Fibroblast of lung (primary cell): ENCODE data around the gene ANGPTL2. TPM values are rescaled to one million over a fixed set of nuclear protein-coding genes. Genes with fewer than 3 reads are reported as not detected.

Experiments
- DNase-seq, 2 donors: peaks; one replicate each; pipeline versions ENCODE4 v3.0.0 to v3.0.0-alpha.2; 2010; ENCODE audit warnings: low read depth in 2 of 2
- H2AFZ ChIP-seq: 2 replicates; pipeline ENCODE4 v1.5.1; 2012; ENCODE audit warnings: low read length, control low read depth, inconsistent platforms
- H3K27ac ChIP-seq: 2 replicates; pipeline ENCODE4 v1.5.1; 2011; ENCODE audit warnings: low read length, control low read depth; ENCODE audit not compliant: insufficient read depth
- H3K27me3 ChIP-seq: 2 replicates; pipeline ENCODE4 v1.5.1; 2011; ENCODE audit warnings: mild to moderate bottlenecking, low read length; ENCODE audit not compliant: control insufficient read depth, insufficient read depth
- H3K36me3 ChIP-seq: 2 replicates; pipeline ENCODE4 v1.5.1; 2011; ENCODE audit warnings: low read length; ENCODE audit not compliant: control insufficient read depth, insufficient read depth
- H3K4me1 ChIP-seq: 2 replicates; pipeline ENCODE4 v1.5.1; 2011; ENCODE audit warnings: low read length; ENCODE audit not compliant: control insufficient read depth, insufficient read depth; ENCODE audit errors: extremely low read depth
- H3K4me2 ChIP-seq: 2 replicates; pipeline ENCODE4 v1.5.1; 2011; ENCODE audit warnings: low read length, control low read depth; ENCODE audit not compliant: insufficient read depth; ENCODE audit errors: extremely low read depth
- H3K4me3 ChIP-seq, 4 experiments: fragments of 200-600 bp in 1 of 4; sonication (generic) in 1 of 4; replicated peaks in 1 of 4; 2 replicates each; pipeline ENCODE4 v1.5.1; 2011 to 2016; ENCODE audit warnings: low read length in 4 of 4, low read depth in 3 of 4, mild to moderate bottlenecking in 3 of 4, control low read depth in 2 of 4, inconsistent platforms in 1 of 4, mixed read lengths in 1 of 4; ENCODE audit not compliant: insufficient read depth in 1 of 4; ENCODE audit errors: control extremely low read depth in 1 of 4
- H3K79me2 ChIP-seq: 2 replicates; pipeline ENCODE4 v1.5.1; 2012; ENCODE audit warnings: mild to moderate bottlenecking, low read length, inconsistent platforms; ENCODE audit not compliant: control insufficient read depth, insufficient read depth
- H3K9ac ChIP-seq: 2 replicates; pipeline ENCODE4 v1.5.1; 2011; ENCODE audit warnings: mild to moderate bottlenecking, low read length, control low read depth; ENCODE audit not compliant: insufficient read depth
- H3K9me3 ChIP-seq: 2 replicates; pipeline ENCODE4 v1.5.1; 2012; ENCODE audit warnings: low read depth, low read length; ENCODE audit not compliant: control insufficient read depth, insufficient read depth
- H4K20me1 ChIP-seq: 2 replicates; pipeline ENCODE4 v1.5.1; 2011; ENCODE audit warnings: low read length; ENCODE audit not compliant: control insufficient read depth, insufficient read depth; ENCODE audit errors: extremely low read depth
- CTCF ChIP-seq, 2 donors: IDR thresholded peaks in 1 of 2; conservative IDR thresholded peaks in 1 of 2; 1 replicate in 1 of 2; 2 replicates in 1 of 2; pipeline ENCODE4 v1.5.1; 2011 to 2012; ENCODE audit warnings: low read length in 2 of 2, control low read depth in 1 of 2, inconsistent platforms in 1 of 2, low read depth in 1 of 2, mild to moderate bottlenecking in 1 of 2
- EZH2 ChIP-seq: IDR thresholded peaks from 2 replicates; pipeline ENCODE4 v1.5.1; 2012; ENCODE audit warnings: low read length, control low read depth, mild to moderate bottlenecking; ENCODE audit errors: missing control alignments
- polyA plus RNA-seq, 2 donors: library from polyadenylated mRNA; depleted of rRNA in 1 of 2; stranded (reverse) in 1 of 2; unstranded in 1 of 2; fragments of >200 nt; gene quantifications; 2 replicates each; pipeline ENCODE4 v1.2.1, GENCODE V29; 2011 to 2012; ENCODE audit warnings: missing spikeins in 1 of 2
- total RNA-seq: library from RNA; depleted of rRNA; stranded (reverse); fragments of >200 nt; gene quantifications from 2 replicates; pipeline ENCODE4 v1.2.1, GENCODE V29; 2014

Gene ANGPTL2
- total and polyA plus RNA-seq, 2 donors (not counting 1 experiment from before 2014, with no cell fraction given) = 128 to 163 TPM

GRCh38 chr9:127102788-127103187 is 19.6 kb downstream of the ANGPTL2 start:
- H2AFZ ChIP-seq = no peak overlapping the region
- H3K36me3 ChIP-seq = peaks cover 17% of the 10 kb centered on the region
- no peak overlapping the region for H3K9ac ChIP-seq
- no peaks in the 10 kb centered on the region for H3K9me3 ChIP-seq
- no peak overlapping the region for H3K4me3 ChIP-seq
- TF ChIP-seq CTCF (conservative IDR thresholded peaks at IDR 0.05 in 1 of 2, IDR thresholded peaks at IDR 0.05 in 1 of 2; ENCODE audit: low read depth in 1 of 2, low read length in 2 of 2) (no peak), EZH2 (no peak)
- no peaks in the 10 kb centered on the region for H3K79me2 ChIP-seq
- H3K27ac ChIP-seq = no peak overlapping the region
- peaks cover 8% of the 10 kb centered on the region for H3K4me1 ChIP-seq
- no peaks in the 10 kb centered on the region for H3K27me3 ChIP-seq
- DNase-seq = no peak
- H3K4me2 ChIP-seq = no peak overlapping the region
- no peaks in the 10 kb centered on the region for H4K20me1 ChIP-seq

- Histone ChIP-seq H3K36me3 (peaks cover 12% of the 10 kb centered on the region), H3K27me3 (no peaks in the 10 kb centered on the region), H2AFZ (no peak overlapping the region), H4K20me1 (no peaks in the 10 kb centered on the region), H3K9me3 (no peaks in the 10 kb centered on the region), H3K9ac (no peak overlapping the region), H3K79me2 (no peaks in the 10 kb centered on the region), H3K4me3 (no peak overlapping the region), H3K4me1 (peaks cover 8% of the 10 kb centered on the region), H3K4me2 (no peak overlapping the region), H3K27ac (peak overlapping the region; percentile 5)
- DNase-seq = peak; percentile 53 to 63
- no peak for TF ChIP-seq CTCF (conservative IDR thresholded peaks at IDR 0.05 in 1 of 2, IDR thresholded peaks at IDR 0.05 in 1 of 2; ENCODE audit: low read depth in 1 of 2, low read length in 2 of 2)
- TF ChIP-seq EZH2 = no peak
These were observed 20.3 kb downstream of the ANGPTL2 start for GRCh38 chr9:127102176-127102575.

- no peak for DNase-seq
- no peaks in the 10 kb centered on the region for H3K27me3 ChIP-seq
- H2AFZ ChIP-seq = no peak overlapping the region
- H3K36me3 ChIP-seq = peaks cover 7% of the 10 kb centered on the region
- H4K20me1 ChIP-seq = no peaks in the 10 kb centered on the region
- H3K4me3 ChIP-seq = no peak overlapping the region
- no peak overlapping the region for H3K4me2 ChIP-seq
- H3K27ac ChIP-seq = no peak overlapping the region
- TF ChIP-seq CTCF (conservative IDR thresholded peaks at IDR 0.05 in 1 of 2, IDR thresholded peaks at IDR 0.05 in 1 of 2; ENCODE audit: low read depth in 1 of 2, low read length in 2 of 2) = no peak
- TF ChIP-seq EZH2 = no peak
- no peaks in the 10 kb centered on the region for H3K79me2 ChIP-seq
- H3K9ac ChIP-seq = no peak overlapping the region
- H3K4me1 ChIP-seq = peaks cover 8% of the 10 kb centered on the region
- H3K9me3 ChIP-seq = no peaks in the 10 kb centered on the region
These were observed 22.8 kb downstream of the ANGPTL2 start for GRCh38 chr9:127099664-127100063.
